ENCODE data around the gene MAGEA10.
"Not testable (repeated sequence)": the region's sequence is repeated elsewhere in the genome, so short reads cannot be mapped to it uniquely, and the experiment has no call there.

Gene MAGEA10

GRCh38 chrX:152138388-152138784 lies at the start of gene MAGEA10:
Gene MAGEA10, minus strand, starts transcription at chrX:152138577. Its CDS starts 2,957 bp downstream, at chrX:152135620.
- no peak for DNase-seq

DNA sequence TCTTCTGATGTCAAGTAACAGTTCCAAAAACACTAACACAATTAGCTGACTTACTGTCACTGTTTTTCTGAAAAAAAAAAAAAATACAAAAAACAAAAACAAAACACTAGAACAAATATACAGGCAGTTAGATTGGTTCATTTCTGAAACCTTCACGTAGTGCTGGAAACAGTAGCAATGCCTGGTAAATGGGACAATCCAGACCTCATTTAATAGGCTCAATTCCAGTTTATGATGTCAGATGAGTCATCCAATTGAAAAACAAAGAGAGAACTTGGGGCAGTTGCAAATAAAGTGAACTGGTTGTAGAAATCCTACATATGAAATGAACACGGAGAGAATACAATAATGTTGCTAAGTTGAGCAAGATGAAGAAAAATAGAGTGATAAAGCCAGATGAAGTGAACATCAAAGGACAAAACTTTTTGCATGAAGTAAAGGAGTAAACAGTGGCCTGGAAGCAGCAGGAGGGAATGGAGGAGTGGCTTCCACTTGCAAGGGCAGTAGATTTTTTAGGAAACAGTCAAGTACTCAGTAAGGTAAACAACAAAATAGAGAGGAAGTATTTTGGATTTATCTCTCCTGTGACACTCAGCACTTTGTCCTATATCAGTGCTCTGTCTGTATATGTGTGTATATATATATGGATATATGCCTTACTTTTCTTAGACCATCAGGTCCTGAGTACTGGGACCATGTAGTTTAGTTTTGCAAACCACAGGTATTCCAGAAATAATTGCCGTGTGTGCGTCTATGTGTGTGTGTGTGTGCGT lies 39.3 kb upstream of the MAGEA10 start:
- no peak for DNase-seq

DNA sequence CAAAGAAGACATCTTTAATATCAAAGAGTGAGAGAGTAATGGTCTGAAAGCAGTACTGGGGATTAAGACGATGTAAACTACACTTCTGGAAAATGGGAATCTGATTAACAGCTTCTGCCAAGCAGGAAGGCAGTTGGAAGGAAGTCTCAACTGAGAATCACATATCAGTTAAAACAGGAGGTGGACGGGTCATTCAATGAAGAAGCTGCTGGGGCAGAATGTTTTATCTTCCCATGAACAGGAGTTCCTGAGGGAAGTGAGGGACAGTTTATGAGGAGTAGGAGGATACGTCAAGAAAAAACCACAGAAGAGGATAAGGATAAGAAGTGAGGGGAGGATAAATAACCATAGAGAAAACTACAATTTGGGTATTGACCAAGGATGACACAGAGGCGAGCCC lies 38.7 kb upstream of the MAGEA10 start:
- DNase-seq: no peak

- DNase-seq: not testable (repeated sequence)
Measured at GRCh38 chrX:152175892-152176291, 37.5 kb upstream of the MAGEA10 start.

- DNase-seq: not testable (repeated sequence)
Measured at GRCh38 chrX:152173923-152174322, 35.5 kb upstream of the MAGEA10 start.

DNA sequence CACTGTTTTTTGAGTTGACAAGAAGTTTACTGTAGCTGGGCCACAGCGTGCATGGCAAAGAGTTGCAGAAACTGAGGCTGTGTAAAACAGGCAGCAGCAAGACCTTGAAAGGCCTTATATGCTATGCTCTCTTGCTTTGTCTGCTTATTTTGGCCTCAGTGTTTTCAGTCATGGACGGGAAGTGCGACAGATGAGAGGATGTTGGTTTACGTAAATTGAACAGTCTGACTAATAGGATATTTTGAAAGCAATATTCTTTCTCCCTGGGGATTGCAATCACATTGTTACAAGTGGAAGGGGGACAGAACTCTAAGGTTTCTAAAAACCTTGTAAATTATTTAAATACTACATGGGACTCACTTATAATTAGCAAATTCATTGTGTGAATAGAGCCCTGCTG lies 32.2 kb upstream of the MAGEA10 start:
- no peak for DNase-seq

DNA sequence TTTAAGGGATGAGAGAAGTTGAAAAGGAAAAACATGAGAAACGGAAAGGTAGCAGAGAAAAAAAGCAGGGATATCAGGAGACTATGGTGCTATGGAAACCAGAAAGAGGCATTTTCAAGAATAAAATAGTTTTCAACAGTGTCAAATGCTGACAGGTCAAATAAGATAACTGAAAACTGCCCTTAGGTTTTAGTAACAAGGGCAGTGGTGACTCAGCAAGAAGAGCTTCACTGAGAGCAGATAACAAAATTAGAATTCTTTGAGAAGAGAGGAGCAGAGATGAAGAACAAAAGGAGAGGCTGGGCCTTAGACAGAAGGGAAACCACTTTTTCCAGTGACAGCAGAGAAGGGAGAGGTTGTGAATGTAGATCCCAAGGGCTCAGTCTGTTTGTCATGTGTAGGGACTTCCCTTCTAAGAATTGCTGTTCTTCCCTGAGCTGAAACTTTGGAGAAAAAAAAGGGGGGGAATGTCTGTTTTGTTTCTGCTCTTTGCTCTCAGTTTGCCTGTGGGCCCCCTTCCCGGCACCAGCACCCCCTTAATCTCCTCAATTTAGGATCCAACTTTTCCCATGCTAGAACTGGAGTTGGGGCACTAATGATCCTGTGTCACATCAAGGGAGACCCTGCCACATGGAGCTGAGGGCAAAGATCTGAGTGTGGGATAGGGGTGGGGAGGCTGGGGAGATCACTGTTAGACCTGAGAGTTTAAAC lies 26.8 kb upstream of the MAGEA10 start:
- no peak for DNase-seq

DNA sequence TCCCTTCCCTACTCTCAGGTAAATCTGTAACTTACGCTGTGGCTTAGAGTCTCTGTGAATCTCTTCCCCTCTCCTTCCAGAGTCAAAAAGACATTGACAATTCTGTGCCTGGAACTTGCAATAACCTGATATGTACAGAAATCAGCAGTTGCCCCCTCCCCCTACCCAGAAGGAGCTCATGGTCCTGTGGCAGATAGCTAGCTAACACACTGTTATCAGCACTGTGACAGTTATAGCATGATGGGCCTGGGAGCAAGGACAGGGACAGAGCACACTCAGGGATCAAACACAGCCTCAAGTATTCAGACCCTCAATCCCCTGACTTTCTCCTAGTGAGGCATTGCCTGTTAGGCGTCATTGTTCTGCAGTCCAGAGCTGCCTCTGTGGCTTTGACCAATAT lies 18.7 kb upstream of the MAGEA10 start:
- DNase-seq: no peak

DNA sequence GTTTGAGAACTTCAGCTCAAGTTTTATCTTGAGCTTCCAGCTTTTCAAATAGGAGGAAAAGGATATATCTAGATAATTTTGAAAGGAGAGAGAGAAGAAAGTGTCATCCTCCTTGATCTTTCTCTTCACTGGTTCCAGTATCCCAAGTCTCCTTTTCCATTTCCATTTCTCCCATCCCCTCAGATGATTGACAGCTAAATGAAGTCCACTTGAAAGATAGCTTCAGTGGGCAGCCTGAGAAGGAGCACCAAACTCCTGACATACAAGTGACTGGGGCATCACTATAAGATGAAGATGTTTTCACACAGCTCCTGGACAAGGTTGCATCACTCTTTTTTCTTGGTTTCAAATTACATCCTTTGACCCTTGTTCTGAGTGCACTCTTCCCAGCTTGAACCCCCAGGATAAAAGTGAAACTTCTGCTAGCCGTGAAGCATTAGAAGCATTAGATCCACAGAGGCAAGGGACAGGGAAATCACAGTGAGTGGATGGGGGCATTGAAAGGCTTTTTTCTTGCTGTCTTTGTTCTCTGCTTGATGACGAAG lies 17.5 kb upstream of the MAGEA10 start:
- DNase-seq: no peak

DNA sequence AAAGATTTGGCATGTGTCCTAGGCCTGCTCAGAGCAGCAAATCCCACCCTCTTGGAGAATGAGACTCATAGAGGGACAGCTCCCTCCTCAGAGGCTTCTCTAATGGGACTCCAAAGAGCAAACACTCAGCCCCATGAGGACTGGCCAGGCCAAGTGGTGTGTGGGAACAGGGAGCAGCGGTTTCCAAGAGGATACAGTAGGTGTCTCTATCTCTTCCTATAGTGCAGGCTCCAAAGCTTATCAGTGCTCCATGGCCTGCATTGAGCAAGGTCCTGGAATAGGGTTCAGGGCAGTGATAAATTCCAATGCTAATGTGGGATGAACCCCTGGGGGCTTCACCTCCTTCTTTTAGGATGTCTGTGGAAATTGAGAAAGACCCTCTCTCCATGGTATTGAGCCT lies 15.7 kb upstream of the MAGEA10 start:
- DNase-seq: no peak

- DNase-seq: no peak
Measured at GRCh38 chrX:152151256-152151655, 12.9 kb upstream of the MAGEA10 start.

- DNase-seq: no peak
Measured at GRCh38 chrX:152149648-152150047, 11.3 kb upstream of the MAGEA10 start.

- DNase-seq: no peak
Measured at GRCh38 chrX:152139589-152139988, 1.2 kb upstream of the MAGEA10 start.

- no peak for DNase-seq
Measured at GRCh38 chrX:152137771-152138387, 498 bp downstream of the MAGEA10 start.

- DNase-seq: no peak
Measured at GRCh38 chrX:152136312-152136711, 2.1 kb downstream of the MAGEA10 start.

- DNase-seq: no peak
Measured at GRCh38 chrX:152131525-152131924, 6.9 kb downstream of the MAGEA10 start.

GRCh38 chrX:152129069-152129844 lies 9.1 kb downstream of the MAGEA10 start:
- DNase-seq: not testable (repeated sequence)

DNA sequence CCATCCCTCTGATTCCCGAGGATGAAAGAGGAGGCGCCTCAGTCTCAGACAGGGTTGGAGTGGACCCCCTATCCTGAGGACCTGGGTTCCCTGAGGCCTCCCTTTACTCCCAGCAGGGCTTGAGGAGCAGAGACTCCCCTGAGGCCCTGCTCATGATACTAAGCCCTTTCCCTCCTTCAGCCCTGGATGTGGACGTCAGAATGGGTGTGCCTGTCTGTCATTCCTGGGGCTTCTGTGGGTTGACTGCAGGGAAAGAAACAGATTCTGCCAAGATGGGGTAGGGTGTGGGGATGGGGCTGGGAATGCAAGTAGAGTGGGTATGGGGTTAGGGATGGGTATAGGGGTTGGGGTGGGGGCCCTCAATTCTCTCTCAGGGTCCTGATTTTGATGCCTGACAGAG lies 21.1 kb downstream of the MAGEA10 start:
- DNase-seq: no peak

- DNase-seq: no peak
Measured at GRCh38 chrX:152108527-152108926, 29.9 kb downstream of the MAGEA10 start.

DNA sequence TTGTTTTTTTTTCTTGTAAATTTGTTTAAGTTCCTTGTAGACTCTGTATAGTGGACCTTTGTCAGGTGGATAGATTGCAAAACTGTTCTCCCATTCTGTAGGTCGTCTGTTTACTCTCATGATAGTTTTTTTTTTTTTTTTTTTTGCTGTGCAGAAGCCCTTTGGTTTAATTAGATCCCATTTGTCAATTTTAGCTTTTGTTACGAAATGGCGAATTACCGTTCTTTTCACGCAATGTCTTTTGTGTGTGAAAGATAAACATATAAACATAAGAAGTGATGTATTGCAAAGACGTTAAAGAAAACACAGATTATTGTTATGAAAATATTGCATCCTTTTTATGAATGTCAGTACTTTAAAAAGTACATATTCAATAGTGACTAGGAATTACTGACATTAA lies 34.5 kb downstream of the MAGEA10 start:
- no peak for DNase-seq

DNA sequence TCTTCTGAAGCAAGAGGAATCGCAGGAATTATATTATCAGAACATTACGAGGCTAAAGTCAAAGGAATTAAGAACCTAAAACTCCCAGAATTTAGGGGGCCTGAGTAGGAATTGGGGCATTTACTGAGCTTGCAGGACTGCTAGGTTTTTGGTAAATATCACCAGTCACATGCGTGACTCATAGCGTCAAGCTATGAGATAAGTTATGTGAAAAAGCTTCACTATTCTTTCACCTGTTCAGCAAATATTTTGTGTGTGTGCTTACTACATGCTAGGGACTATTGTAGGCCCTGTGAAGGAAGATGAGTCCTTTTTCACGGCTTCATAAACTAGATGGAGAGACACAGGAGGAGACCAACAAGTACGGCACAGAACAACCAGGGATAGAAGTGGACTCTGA lies 52.2 kb downstream of the MAGEA10 start:
- DNase-seq: no peak
